Stomach (tissue), 4 donors: ENCODE measurements around the gene KIAA1217.

Experiments used
- CTCF ChIP-seq, 7 experiments: fragments of 450-650 bp in 4 of 7; fragments of 200-600 bp in 3 of 7; sonication (generic) in 3 of 7; IDR thresholded peaks; one replicate each; pipeline ENCODE4 v1.5.1; 2016 to 2019; ENCODE audit warnings: antibody characterized with exemption in 7 of 7, control low read depth in 2 of 7, mild to moderate bottlenecking in 1 of 7
- POLR2AphosphoS5 ChIP-seq, 3 donors: sonication (generic); formaldehyde crosslinking; IDR thresholded peaks; one replicate each; pipeline ENCODE4 v1.6.1; 2016; ENCODE audit warnings: antibody characterized with exemption in 3 of 3

GRCh38 chr10:24358022-24358421, 149.1 kb downstream of the KIAA1217 start:
- no peak for TF ChIP-seq POLR2AphosphoS5 (IDR thresholded peaks at IDR 0.05)
- TF ChIP-seq CTCF (IDR thresholded peaks at IDR 0.05): no peak
